ENCODE data around the gene TACR1.
"Not testable (repeated sequence)": the region's sequence is repeated elsewhere in the genome, so short reads cannot be mapped to it uniquely, and the experiment has no call there.

Gene TACR1

DNA sequence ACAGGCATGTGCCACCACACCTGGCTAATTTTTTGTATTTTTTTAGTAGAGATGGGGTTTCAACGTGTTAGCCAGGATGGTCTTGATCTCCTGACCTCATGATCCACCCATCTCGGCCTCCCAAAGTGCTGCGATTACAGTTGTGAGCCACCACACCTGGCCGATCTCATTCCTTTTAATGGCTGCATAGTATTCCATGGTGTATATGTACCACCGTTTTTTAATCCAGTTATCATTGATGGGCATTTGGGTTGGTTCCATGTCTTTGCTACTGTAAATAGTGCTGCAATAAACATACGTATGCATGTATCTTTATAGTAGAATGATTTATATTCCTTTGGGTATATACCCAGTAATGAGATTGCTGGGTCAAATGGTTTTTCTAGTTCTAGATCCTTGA, 51.4 kb downstream of the TACR1 start:
- in situ Hi-C loops (cut with MboI; ENCODE audit: low sequenced_read_pairs), result not testable (repeated sequence)

DNA sequence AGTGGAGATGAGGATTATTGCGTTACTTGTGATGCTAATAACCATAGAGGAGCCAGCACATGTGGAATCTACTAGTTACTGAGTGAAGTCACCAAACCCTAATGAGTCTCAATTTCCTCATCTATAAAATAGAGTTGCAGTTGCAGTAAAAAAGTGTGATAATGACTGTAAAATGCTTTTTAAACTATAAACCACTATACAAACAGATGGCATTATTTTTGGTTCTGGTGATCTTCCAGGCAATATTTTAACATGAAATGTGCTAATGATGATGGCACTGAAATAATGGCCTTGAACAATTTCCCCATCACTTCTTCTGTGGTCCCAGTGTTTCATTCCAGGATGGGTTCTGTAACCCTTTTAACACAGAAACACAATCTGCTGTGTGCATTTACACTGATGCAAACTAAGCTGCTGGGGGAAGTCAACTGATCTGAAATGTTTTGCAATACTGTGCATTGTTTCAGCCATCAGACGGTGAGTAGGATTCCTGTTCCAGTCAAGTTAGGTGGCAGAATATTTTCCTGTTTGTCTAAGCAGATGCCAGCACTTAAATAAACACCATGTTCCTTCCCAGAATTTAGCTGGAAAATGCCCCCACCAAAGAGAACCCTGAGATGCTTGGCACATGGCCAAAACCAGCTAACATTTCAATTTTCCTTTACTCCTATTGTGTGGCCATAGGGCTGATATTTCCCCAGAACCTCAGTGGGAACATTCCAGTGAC, 52.6 kb downstream of the TACR1 start:
- in situ Hi-C loops (cut with MboI; ENCODE audit: low sequenced_read_pairs), result no loop called here

DNA sequence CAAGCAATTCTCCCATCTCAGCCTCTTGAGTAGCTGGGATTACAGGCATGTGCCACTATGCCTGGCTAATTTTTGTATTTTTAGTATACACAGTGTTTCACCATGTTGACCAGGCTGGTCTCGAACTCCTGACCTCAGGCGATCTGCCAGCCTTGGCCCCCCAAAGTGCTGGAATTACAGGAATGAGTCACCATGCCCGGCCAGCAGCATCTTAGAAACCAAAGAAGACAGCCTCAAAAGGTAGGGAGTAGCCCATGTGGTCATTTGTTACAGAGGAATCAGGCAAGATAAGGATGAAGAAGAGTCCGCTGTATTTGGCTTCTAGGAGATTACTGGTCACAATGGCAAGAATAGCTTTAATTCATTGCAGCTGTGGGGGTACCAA, 53.1 kb downstream of the TACR1 start:
- in situ Hi-C loops (cut with MboI; ENCODE audit: low sequenced_read_pairs), result not testable (repeated sequence)

DNA sequence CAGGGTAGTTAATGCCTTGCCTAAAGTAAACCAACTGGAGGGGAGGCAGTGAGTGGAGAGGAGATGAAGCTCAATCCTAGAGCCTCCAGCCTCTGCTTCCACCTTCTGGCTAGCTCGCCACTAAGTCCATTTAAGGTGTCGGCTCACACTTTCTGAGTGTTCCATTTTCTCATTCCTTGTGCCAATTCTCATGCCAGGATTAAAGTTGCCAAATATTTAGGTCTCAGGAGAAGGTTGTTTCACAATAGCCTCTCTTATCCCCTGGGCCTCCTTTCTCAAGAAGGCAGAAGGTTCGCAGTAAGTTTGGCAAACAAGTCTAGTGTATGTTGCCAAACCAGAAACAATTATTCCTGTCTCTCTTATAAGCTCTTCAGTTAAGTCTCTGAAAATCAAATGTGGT, 57.2 kb downstream of the TACR1 start:
- in situ Hi-C loops (cut with MboI; ENCODE audit: low sequenced_read_pairs), result no loop called here

DNA sequence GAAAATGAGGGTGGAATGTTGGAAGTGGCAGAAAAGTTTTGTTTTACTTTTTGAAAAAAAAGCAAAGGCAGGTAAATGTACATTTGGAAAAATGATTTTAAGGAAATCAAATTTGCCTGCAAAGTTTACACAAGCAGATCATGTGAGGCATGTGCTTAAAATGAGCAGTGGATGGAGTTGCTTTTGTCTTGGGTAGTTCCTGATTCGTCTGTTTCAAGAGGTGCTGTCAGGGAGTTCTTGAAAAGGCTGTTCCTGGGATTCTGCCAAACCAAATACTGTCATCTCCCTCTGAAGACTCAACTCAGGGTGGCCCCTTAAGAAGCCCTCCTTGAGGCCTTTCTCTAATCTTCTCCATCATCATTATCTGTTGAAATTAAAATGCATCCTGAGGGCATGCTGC, 59.0 kb downstream of the TACR1 start:
- in situ Hi-C loops (cut with MboI; ENCODE audit: low sequenced_read_pairs), result no loop called here

DNA sequence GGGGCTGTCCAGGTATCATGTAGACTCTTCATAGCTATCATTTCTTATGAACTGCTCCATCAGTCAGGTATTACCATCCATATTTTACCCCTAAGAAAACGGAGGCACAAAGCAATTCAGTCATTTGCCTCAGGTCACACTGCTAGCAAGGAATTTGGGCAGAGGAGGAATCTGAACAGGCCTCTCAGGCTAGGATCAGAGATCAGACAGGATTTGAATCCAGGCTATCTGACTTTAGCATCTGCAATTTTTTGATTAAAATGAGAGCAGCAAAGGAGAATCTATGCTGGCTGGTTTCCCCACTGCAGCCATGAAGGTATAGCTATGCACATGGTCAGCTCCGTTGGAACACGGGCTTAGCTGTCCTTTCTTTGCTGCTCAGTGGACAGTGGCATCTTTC, 60.1 kb downstream of the TACR1 start:
- in situ Hi-C loops (cut with MboI; ENCODE audit: low sequenced_read_pairs), result no loop called here

DNA sequence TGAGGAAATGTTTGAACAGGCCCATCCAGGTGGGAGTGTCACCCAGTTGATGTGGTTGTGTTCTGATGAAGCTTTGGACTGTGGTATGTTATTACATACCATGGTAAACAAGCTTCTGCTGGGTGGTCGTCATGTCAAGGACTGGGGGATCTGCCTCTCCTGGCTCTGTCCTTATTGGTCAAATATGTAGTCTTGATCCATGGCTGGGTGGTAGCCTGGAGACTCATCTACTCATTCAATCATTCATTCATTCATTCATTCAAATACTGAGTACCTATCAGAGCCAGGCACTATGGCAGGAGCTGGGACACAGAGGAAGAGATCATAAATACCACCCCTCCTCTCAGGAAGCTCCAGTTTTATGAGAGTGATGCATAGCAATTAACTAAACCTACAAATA, 60.8 kb downstream of the TACR1 start:
- in situ Hi-C loops (cut with MboI; ENCODE audit: low sequenced_read_pairs), result no loop called here

DNA sequence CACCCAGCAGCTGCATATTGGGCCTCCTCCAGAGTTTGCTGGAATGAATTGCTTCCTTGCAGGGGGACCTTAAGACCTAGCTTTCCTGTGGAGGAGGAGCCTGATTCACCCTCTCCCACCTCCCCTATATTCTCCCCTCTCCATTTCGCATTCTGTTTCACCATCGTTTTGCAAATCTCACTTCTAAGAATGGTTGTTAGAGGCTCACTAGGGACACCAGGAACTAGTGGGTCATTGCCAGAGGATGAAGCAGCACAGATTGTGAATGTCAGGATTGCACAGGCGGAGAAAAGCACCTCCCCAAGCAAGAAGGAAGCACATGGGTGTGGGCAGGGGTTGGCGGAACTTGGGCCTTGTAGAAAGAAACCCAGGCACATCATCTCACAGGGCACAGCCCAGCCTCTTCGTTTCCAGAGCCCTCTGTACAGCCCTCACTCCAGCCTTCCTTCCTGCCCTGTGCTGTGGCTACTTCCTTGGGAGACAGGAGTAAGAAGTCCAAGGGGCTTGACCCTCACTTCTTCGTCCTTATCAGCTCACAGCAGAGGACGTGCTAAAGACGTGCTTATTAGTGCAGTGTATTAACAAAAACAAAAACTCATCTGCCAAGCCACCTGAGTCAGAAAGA, 63.4 kb downstream of the TACR1 start:
- in situ Hi-C loops (cut with MboI; ENCODE audit: low sequenced_read_pairs), result no loop called here

DNA sequence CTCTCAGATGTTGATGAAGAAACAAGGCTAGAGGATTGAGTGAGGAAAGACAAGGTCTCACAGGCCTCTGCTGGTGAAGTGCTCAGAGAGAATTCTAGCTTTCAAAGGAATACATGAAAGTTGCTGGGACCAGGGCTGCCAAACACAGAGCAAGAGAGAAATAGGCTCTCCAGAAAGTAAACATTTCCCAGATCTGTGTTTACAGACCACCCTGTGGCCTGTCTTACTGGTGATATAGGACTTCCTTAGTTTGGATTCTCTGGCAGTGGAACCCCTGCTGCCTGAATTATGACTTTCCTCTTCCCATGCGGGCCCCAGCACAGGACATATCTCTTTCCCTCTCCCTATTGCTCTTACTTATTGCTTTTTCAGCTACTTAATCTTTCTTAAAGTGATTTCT, 64.5 kb downstream of the TACR1 start:
- in situ Hi-C loops (cut with MboI; ENCODE audit: low sequenced_read_pairs), result no loop called here

DNA sequence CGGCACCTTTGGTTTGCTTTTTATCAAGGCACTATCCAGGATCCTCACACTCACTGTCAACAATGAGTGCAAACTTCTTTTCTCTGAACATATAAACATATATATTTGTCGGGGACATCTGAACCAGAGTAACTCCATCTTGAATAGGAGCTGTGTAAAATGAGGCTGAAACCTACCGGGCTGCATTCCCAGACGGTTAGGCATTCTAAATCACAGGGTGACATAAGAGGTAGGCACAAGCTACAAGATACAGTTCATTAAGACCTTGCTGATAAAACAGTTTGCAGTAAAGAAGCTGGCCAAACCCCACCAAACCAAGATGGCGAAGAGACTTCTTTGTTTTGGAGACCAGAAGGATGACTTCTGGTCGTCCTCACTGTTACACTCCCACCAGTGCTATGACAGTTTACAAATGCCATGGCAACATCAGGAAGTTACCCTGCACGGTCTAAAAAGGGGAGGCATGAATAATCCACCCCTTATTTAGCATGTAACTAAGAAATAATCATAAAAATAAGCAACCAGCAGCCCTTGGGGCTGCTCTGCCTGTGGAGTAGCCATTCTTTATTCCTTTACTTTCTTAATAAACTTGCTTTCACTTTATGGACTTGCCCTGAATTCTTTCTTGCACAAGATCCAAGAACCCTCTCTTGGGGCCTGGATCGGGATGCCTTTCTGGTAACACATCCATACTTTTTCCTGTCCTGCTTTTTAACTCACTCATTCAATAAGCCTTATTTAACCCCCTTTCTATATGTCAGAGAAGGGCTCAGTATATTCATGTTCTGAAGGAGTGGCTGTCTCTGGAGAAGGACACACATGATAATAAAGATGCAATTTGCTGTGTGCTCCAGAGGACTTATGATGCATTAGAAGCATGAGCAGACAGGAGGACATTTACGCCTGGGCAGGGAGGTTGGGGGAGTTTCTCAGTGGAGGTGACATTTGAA, 65.4 kb downstream of the TACR1 start:
- in situ Hi-C loops (cut with MboI; ENCODE audit: low sequenced_read_pairs), result no loop called here

DNA sequence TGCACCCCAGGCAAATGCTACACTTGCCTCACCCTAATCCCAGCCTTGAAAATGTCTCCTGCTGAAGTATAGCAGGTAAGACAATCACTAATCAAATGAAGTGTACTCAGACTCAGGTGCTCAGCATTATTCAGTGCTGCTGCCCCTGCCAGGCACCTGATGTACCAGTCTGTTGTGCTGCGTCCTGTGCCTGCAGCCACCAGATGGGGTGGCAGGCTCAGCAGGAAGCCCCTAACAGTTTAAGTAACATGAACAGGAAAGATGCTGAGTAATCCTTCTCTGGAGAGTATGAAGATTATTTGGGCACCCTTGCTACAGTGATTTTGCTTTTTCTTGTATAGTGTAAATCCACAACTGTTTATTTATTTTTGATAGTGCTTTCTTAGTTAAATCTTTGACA, 69.1 kb downstream of the TACR1 start:
- in situ Hi-C loops (cut with MboI; ENCODE audit: low sequenced_read_pairs), result no loop called here

DNA sequence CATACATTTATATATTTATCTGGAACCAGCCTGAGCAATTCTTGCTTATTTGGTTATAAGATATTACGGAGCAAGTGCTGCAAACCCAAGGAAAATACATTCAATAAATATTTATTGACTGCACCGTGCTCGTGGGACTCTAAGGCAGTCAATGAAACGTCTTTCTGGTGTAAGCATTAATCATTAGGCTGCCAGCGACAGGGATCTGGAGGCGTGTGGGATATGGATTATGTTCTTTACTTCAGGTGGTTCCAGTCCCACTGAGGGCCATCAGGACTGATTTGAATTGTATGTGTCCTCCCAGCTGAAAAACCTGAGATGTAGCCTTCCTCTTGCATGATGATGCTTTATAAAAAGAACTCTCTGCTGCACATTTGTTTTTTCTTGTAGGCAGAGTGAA, 75.4 kb downstream of the TACR1 start:
- in situ Hi-C loops (cut with MboI; ENCODE audit: low sequenced_read_pairs), result no loop called here

DNA sequence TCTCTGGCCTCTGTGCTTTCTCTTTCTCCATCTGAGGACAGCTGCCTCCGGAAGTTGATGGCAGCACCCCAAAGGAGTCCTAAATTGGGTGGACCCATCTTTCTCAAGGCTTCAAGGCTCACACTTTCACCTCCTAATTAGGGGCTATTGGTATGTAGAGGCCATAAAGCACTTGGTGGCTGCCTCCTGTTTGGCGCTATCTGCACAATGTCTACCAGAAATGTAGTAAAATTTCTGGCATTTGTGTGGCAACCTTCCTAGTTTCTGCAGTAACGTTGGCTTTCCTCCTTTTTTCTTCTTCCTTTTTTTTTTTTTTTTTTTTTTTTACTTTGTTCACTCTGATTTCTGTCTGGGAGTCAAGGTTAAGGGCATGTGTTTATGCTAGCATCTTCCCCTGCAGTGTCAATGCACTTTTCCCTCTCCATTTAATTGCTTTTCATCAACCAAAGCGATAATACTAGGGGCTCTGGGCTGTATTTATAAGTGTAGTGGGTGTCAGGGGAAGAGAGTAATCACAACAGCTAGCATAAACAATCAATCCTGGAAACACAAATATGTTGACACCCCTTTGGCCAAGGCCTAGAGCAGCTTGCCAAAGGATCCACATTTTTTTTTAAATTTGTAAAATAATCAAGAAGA, 86.0 kb downstream of the TACR1 start:
- in situ Hi-C loops (cut with MboI; ENCODE audit: low sequenced_read_pairs), result no loop called here

DNA sequence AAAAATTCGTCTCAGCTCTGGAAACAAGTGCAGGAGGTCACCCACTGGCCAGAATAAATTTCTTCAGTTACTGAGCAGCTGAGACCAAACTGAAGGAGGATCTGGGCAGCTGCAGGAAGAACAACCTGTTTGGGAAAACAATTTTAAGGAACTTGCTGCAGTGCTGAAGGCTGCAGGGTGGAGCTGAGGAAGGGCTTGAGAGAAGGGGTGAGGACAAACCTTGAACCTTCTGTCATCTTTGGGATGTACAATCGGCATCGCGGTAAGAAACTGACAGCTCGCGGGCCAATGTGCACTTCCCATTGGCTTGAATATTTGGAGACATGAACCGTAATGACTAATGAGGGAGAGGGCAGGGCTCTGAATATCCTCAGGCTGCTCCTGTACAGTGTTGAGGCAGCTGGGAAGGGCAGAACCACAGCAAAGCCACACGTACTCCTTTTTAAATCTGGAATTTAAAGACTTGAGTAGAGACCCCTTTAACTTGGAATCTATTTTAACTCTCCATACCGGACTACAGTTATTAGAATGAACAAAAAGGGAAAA, 90.3 kb downstream of the TACR1 start:
- in situ Hi-C loops (cut with MboI; ENCODE audit: low sequenced_read_pairs), result no loop called here

DNA sequence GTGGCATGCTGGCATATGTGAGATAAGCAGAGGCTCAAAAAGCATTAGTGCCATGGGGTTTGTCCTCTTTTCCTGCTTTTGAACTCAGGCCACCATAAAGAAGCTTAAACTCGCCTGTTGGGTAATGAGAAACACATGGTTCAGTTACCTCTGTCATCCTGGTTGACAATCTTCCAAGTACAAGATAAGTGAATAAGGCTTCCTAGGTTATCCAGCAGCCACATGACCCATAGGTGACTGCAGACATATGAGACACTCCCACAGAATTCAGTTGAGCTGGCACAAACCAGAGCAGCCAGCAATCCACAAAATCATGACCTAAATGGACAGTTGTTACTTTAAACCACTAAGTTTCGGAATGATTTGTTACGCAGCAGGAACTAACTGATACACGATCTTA, 97.3 kb downstream of the TACR1 start:
- in situ Hi-C loops (cut with MboI; ENCODE audit: low sequenced_read_pairs), result no loop called here

DNA sequence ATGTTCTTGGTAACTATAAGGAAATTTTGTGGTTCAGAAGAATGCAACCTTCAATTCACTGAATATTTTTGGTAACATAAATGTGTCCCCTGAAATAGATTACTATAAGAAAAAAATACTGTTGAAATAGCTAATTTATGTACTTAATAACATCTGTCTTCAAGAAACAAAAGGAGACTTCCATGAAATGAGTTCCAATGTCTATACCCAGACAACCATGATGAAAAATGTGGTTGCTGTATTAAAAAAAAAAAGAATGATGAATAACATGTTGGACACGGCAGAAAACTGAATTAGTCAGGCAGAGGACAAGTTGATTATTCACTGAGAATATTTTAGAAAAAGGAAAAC, 98.5 kb downstream of the TACR1 start:
- in situ Hi-C loops (cut with MboI; ENCODE audit: low sequenced_read_pairs), result no loop called here

DNA sequence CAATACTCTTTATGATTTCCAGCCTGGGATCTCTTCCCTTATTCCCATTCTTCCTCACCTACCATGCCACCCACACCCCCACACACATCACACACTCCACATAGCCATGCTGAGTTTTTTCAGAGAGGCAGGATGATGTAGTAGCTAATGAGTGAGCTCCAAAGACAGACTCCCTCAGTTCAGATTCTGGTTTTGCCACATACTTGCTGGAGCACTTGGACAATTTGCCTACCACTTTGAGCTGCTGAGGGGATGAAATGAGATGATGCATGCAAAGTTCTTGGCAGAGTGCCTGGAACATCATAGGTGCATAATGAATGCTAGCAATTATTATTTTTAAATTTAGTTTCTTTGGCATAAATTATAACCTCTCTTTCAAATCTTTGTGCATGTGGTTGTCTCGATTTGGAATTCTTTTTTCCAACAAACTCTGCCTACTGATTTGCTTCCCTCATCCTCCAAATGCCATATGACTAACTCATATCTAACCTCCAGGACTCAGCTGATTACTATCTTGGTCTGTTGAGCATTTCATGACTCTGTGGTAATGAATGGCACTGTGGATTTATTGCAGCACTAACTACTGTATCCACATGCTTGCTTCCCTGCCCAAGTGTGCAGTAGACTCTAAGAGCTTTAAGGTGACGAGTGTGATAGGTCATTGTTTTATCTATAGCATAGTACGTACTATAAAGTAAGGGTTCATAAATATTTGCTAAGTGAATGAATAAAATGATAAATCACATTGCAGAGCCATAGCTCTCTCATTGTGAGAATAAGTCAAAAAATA, 99.1 kb downstream of the TACR1 start:
- in situ Hi-C loops (cut with MboI; ENCODE audit: low sequenced_read_pairs), result no loop called here

DNA sequence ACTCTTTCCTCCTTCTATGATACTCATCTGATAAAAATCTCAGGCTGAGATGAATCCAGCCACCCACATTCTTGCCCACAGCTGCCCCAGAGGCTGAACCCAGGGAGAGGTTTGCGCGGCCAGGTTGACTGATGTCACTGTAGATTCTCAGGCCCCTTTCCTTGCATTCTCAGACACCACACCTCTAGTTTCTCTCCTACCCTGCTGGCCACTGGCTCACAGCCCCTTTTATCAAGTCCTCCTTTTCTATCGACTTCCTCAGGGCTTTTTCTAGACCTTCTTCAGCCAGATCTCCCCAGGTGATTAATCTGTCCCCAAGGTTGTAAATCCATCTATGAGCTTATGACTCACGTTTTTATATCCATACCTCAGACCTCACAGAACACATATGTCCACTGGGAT, 99.8 kb downstream of the TACR1 start:
- in situ Hi-C loops (cut with MboI; ENCODE audit: low sequenced_read_pairs), result no loop called here

DNA sequence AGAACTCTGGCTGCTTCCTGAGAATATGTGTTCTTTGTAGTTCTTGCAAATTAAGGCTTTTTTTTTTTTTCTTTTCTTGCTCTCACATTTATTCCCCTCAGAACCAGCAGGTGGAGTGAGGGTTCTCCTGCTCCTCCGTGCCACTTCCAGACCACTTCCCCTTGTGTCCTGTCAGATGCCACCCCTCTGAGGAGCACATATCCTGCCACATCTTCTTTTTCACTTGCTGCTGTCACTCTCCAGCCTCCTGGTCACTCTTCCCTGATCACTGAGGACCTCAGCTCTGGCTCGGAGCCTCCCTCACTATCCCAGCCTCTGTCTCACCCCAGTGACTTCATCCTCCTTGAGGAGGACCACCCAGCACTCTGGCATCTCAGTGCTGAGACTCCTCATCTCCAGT, 100.5 kb downstream of the TACR1 start:
- in situ Hi-C loops (cut with MboI; ENCODE audit: low sequenced_read_pairs), result no loop called here

DNA sequence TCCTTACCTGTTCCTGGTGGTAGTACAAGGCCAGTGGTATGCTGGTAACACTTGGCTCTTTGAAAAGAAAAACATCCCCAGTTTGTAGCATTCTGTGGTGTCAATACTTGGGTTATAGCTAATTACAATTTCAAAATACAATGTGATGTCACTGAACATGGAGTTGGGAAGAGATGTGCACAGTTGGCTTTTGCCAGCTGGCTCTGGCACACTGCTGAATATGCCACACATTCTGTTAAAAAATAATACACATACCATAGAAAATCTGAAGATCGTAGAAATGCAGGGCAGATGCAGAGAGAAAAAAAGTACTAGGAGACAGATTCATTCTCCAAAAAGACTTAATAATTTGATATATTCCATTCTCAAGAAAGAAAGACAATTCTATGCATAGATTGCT, 101.5 kb downstream of the TACR1 start:
- in situ Hi-C loops (cut with MboI; ENCODE audit: low sequenced_read_pairs), result no loop called here

Data from HL-60/S4 treated with phorbol 12-myristate 13-acetate at 8.2 ng/mL for 4 days and 3 days (cell line).